GM19025 (cell line): Measurements from ENCODE around the gene MRPS30.
"Not testable (repeated sequence)": the region's sequence is repeated elsewhere in the genome, so short reads cannot be mapped to it uniquely, and the experiment has no call there.

ENCODE experiments used
- ATAC-seq: cut with Tn5 transposase; IDR thresholded peaks from one replicate; pipeline ENCODE4 v1.9.1; 2021; ENCODE audit warnings: mild to moderate bottlenecking, low read depth, moderate library complexity; ENCODE audit not compliant: unreplicated experiment

MRPS30 gene

DNA sequence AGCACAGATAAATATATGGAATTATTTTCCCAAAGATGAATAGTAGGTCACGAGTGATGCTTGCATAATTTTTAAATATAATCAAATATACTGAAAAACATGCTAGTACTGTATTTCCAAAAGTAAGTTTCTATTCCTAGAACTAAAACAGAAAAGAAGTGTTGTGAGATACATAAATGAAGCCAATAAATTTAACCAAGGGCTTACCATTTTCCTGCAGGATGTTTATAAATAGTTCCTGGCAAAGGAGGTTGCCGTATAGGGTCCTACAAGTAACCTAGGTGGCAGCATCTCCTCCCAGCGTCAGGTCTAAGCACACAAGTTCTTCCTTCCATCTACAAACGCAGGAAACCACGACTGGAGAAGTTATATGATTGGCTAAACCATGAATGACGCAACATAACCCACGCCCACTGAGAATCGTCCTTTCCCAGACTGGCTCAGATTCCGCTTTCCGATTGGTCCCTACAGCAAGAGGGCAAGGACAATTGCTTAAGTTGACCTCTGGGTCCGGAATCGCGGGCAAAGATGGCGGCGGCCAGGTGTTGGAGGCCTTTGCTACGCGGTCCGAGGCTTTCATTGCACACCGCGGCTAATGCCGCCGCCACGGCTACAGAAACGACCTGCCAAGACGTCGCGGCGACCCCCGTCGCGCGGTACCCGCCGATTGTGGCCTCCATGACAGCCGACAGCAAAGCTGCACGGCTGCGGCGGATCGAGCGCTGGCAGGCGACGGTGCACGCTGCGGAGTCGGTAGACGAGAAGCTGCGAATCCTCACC lies at the start of gene MRPS30:
TSS of gene MRPS30 (plus strand) at position 513 of the 780 bp plus-strand sequence. CDS start at position 529, 16 bp downstream.
- ATAC-seq, result peak; percentile 98

DNA sequence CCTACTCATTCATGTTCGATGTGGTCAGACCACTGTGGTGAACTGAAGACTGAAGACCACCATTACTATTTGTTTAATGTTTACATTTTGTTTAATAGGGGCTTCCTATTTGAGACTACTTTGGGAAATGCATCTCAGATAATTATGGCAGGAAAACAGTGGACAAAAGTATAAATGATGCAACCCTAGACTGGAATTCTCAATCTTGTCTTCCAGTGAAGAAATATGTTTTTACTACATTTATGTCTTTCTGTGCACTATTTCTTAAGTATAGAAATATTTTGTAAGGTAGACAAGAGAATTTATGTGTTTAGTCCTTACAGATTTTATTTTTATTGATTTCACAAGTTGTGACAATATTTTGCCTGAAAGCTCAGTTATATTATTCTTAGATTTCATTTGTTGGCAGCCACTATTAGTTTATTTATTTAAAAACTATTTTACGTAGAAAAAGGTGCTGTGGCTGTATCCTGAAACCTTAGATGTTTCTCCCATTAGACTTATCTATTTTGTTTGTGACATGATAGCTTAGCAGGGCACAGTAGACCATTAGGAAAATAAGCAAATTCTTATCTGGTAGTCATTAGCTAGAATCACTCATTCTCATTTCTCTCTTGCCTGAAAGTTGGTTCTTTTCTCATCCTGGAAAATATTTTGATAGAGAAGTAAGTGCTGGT lies 39.4 kb upstream of the MRPS30 start:
- ATAC-seq, result no peak

DNA sequence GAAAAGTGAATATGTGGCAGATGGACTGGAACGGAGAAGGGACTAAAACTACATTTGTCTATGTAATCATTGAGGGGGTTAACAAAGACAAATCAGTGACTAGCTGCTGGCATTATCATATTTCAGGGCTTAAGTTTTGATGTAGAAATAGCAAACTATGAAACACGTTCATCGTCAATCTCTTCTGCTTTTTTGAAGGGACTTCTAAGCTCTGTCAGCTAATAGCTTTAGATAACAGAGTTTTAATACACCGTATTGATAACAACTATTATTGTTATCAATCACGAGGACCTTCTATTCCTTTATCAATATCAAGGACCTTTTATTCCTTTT lies 38.9 kb upstream of the MRPS30 start:
- no peak for ATAC-seq

DNA sequence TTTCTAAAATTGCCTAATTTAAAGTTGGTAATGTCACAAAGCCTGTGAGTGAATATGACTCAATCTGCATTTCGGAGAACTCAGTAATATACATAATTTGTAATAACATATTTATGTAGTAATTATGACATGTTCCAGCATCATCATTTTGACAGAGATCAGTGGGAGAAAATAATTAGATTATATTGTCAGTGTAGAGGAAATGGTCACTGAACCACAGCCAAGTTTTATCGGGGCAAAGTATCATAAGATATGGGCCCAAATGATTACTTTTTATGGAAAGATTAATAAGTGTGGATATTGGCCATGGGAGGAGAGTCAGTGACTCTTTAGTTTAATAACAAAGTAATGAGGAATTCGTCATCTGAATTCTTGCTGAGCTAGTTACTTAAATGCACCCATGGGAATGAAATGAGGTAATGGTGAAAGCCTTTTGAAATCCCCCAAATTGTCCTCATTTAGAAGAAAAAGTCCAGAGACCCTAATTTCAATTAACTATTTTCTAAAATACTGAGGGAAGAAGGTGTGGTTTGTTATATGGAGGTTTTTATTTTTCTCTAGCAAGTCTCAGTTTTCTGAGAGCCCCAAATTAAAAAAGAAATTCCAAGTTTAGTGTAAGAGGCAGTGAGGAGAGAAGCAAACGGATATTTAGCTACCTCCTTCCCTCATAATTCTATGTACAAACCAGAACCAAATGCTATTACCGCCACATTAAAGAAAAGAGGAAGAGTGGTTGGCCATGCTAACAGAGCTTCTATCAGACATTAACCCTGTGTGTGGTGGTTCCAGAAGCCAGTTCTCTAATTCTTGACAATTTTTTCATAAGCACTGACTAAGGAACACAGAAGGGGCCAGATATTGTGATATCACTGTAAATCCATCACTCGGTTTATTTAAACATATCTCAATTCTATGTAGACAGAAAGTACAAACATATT lies 37.7 kb upstream of the MRPS30 start:
- ATAC-seq, result no peak

DNA sequence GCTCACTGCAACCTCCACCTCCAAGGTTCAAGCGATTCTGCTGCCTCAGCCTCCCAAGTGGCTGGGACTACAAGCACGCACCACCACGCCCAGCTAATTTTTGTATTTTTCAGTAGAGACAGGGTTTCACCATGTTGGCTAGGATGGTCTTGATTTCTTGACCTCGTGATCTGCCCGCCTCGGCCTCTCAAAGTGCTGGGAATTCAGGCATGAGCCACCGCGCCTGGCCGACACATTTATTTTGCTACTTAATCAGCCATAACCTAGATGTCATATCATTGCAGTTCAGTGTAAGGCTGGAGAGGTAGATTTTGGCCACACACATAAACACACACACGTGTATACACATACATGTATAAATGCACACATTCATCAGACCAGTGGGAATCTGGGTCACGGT lies 36.4 kb upstream of the MRPS30 start:
- ATAC-seq, result not testable (repeated sequence)

DNA sequence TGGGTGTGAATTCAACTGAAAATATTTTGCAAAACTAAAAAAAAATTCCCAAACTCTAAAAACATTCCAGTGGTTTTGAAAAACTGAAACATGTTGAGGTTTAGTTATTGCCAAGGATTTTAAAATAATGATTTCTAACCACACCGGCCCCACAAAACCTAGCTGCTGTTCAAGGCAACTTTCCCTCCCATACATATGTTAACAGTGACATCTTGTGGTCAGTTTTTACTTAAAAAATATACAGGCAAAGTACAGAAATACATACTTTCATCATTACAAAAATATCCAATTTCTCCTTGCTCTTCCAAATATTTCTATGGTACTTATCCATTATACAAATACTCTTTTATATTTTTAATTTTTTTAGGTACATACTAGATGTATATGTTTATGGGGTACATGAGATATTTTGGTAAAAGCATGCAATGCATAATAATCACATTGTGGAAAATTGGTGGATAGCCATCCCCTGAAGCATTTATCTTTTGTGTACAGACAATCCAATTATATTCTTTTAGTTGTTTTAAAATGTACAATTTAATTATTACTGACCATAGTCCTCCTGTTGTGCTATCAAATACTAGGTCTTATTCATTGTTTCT lies 34.4 kb upstream of the MRPS30 start:
- ATAC-seq, result no peak

DNA sequence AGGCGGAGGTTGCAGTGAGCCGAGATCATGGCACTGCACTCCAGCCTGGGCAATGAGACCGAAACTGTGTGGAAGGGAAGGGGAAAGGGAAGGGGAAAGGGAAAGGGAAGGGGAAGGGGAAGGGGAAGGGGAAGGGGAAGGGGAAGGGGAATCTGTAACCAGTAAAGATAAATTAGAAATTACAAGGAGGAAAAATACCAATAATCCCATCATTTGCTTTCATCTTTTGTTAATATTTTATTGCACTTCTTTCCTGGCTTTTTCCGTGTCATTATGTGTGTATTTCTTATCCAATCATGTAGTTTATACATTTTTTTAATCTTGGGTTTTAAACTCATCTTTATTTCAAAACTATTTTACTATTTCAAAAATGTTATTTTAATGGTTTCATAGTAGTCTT lies 29.6 kb upstream of the MRPS30 start:
- ATAC-seq, result no peak

DNA sequence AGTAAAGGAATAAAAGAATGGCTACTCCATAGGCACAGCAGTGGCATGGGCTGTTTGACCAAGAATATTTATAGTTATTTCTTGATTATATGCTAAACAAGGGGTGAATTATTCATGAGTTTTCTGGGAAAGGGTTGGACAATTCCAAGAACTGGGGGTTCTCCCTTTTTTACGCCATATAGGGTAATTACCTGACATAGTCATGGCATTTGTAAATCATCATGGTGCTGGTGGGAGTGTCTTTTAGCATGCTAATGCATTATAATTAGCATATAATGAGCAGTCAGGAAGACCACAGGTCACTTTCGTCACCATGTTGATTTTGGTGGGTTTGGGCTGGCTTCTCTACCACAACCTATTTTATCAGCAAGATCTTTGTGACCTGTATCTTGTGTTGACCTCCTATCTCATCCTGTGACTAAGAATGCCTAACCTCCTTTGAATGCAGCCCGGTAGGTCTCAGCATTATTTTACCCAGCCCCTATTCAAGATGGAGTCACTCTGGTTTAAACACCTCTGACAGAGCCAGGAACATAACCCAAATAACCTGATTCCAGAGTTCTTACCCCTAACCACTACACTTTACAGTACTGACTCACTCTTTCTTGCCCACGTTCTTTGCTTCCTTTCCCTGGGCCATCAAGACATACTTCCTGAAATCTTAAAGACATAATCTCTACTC lies 25.0 kb upstream of the MRPS30 start:
- no peak for ATAC-seq

DNA sequence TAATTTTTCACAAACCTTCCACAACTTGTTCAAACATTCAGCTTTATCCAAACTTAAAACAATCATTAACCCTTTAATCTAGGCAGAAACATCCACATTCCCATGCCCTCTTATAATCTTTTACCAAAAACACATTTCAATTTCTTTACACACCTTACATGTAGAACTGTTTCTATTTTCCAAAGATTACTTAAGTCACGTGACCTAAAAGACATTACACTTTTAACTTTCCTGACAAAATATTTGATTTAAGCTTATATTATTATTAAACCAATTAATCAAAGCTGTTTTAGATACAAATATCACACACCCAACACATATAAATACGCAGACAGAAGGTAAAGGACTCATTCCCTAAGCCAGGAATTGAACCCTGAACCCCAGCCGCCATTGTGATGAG lies 21.0 kb upstream of the MRPS30 start:
- no peak for ATAC-seq

DNA sequence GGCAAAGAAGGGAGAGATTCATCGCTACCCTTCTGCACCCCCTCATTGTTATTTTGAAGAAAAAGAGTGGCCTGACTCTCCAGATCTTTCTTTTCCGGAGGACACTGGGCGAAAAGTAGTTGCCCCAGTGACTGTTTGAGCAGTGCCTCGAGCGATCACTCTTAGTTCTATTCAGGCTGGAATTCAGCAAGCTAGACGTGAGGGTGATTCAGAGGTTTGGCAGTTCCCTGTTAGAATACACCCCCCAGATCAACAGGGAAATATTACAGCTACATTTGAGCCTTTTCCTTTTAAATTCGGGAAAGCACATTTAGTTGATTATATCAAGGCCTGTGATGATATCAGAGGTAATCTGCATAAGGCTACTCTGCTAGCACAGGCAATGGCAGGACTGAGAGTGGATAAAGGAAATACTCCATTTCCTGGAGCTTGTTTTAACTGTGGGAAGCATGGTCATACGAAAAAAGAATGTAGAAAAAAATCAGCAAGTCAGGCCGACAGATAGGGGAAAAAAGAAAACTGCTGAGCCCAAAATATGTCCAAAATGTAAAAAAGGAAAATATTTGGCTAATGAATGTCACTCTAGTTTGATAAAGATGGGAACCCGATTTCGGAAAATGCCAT lies 19.3 kb upstream of the MRPS30 start:
- ATAC-seq, result not testable (repeated sequence)

DNA sequence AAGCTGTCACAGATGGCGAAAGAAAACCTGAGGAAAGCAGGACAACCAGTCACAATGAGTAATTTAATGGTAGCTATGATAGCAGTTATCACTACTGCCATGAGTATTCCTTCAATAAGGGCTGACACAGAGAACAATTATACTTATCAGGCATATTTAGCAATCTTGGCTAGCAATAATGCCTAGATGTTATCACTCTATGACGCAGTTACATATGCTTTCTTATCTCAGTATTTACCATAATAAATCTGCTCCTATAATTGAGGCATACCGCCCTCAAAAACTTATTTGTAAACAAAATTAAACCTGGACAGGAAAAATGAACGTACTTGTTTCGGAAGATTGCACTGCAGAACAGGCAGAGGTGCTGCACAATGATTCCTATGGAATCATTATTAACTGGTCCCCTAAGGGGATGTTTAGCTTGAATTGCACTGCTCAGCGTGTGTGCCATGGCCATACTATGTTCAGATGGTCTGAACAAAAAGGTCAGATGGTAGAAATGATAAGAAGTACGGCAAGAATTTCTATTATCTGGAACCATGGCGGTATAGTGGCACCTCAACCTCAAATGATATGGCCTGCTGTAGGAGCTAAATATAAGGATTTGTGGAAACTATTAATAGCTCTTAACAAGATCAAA lies 16.6 kb upstream of the MRPS30 start:
- ATAC-seq, result not testable (repeated sequence)

DNA sequence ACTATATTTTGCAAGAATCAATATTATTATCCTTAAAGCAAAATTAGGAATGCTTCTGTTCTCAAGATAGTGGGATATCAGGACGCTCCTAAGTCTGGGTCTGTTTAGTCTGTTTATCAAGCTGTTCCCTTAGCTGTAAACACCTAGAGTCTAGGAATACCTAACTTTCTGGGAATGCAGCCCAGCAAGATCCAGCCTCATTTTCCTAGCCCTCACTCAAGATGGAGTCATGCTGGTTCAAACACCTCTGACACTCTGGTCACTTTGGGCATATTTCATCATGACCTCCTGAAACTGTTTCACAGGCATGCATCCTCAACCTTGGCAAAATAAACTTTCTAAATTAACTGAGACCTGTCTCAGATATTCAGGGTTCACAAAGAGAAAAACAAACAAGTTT lies 14.4 kb upstream of the MRPS30 start:
- no peak for ATAC-seq

DNA sequence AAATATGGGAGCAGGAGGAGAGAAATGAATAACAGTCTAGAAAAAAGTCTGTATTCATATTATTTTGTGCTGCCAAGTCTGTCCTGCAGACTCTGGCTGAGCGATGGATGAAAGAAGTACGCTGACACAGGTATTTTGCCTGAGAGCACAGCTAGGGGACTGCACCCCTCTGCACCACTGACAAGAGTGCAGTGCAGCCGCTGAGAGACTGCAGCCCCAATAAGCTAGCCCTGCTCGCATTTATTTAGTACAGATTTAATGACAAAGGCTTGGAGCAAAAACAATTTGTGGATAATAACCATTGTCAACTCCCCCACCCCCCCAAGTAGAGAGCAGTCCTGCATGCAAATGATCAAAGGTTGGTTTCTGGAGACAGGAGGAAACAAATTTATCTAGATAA lies 13.3 kb upstream of the MRPS30 start:
- no peak for ATAC-seq

DNA sequence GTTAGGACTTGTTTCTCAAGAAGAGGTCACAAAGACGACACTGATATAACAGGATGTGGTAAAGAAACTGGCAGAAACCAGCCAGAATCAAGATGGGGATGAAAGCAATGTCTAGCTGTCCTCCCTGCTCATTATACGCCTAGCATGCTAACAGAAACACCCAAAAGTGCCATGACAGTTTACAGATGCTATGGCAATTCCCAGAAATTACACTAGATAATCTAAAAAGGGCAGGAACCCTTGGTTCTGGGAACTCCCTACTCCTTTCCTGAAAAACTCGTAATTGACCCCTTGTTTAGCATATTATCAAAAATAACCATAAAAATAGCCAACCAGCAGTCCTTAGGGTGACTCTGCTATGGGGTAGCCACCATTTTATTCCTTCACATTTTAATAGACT lies 10.9 kb upstream of the MRPS30 start:
- ATAC-seq, result no peak

DNA sequence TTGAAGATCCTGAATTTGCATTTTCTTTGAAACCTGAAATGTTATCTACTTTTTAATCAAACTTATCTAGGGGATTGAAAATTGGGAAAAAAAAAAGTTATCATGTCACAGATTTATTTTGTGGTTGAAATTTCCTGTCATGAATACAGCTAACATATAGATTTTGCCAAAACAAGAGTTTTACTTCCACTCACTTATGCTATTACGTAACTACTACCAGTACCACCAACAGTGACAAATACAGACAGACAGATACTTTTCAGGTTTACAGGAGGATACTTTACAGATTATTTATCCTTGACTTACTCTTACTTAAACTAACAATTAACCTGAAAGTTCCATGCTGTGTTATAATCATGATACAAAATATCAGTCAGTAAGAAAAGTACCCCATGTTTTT lies 6.8 kb upstream of the MRPS30 start:
- ATAC-seq, result no peak

DNA sequence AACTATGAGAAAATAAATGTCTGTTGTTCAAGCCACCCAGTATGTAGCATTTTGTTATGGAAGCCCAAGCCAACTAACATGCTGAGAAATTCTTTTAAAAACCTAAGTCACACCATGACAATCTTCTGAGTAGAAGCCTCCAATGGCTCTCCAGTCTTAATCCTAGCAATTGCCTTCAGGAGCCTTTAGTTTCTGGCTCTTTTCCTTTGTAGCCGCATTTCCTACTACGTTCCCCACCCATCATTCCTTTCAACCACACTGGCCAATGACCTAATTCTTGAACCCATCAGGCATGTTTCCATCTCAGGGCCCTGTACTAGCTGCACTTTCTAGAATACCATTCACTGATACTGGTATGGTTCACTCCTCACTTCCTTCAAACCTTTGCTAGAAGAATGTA lies 2.1 kb upstream of the MRPS30 start:
- ATAC-seq, result no peak

DNA sequence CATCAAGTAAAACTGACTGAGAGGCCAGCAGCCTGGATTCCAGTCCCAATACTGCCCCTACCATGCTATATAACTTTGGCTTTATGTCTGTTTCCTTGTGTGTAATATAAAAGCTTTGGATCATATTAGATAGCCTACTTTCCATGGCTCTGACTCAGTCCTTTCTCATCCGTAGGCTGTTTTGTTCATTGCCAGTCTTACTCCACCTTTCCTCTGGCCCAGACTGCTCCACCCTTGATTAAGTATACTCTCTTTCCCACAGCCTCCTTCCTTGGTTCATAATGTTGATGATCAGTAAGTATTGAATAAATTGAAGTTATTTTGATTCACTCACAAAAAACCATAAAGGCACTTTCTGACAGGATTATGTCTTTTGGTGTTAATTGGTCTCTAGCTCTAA lies 1.5 kb upstream of the MRPS30 start:
- no peak for ATAC-seq

DNA sequence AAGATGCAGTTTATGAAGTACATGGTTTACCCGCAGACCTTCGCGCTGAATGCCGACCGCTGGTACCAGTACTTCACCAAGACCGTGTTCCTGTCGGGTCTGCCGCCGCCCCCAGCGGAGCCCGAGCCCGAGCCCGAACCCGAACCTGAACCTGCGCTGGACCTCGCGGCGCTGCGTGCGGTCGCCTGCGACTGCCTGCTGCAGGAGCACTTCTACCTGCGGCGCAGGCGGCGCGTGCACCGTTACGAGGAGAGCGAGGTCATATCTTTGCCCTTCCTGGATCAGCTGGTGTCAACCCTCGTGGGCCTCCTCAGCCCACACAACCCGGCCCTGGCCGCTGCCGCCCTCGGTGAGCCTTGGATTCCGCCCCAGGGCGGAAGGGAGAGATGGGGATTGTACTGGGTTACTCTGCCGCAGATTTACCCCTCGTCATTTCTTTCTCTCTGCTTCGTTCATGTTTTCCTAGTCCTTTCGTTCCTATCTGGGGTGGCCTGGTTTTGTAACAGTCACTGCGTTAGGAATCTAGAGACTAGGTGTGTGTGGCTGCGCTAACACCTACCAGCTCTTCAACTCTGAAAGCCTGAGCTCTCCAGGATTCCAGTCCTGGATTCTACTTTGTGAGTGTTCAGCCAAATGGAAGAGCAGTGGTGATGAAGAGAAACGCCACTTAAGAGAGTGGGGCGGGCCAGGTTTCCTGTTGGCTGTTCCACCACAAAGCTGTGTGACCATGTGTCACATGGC lies 638 bp downstream of the MRPS30 start:
- ATAC-seq, result peak; percentile 27
